Fibroblast of skin of right quadriceps (primary cell): ENCODE data around the gene NOTUM.
A peak's percentile ranks its signal among the peaks of the same experiment; 100 is the strongest.
"Not testable (repeated sequence)": the region's sequence is repeated elsewhere in the genome, so short reads cannot be mapped to it uniquely, and the experiment has no call there.

ENCODE experiments used
- DNase-seq: peaks from one replicate; pipeline ENCODE4 v3.0.0-alpha.2; 2013

Gene NOTUM

GRCh38 chr17:81922566-81923301 is 38.3 kb downstream of the NOTUM start:
- DNase-seq: no peak

- DNase-seq: no peak
Measured at GRCh38 chr17:81921996-81922565, 38.9 kb downstream of the NOTUM start.

GRCh38 chr17:81921537-81921862 is 39.5 kb downstream of the NOTUM start:
- DNase-seq: no peak

- no peak for DNase-seq
Measured at GRCh38 chr17:81920612-81921536, 40.1 kb downstream of the NOTUM start.

- no peak for DNase-seq
Measured at GRCh38 chr17:81918832-81919545, 42.0 kb downstream of the NOTUM start.

- DNase-seq: not testable (repeated sequence)
Measured at GRCh38 chr17:81918333-81918669, 42.7 kb downstream of the NOTUM start.

GRCh38 chr17:81917565-81918332 is 43.2 kb downstream of the NOTUM start, which contains the start of gene SIRT7:
TSS of gene SIRT7 (minus strand) at chr17:81918176. CDS start at chr17:81918131, 45 bp downstream.
- peak; percentile 63 for DNase-seq

GRCh38 chr17:81916234-81917001 is 44.6 kb downstream of the NOTUM start:
- DNase-seq: no peak

GRCh38 chr17:81915331-81915730 is 45.7 kb downstream of the NOTUM start:
- DNase-seq: no peak

- DNase-seq: no peak
Measured at GRCh38 chr17:81914103-81914850, 46.7 kb downstream of the NOTUM start.

- no peak for DNase-seq
Measured at GRCh38 chr17:81913394-81914102, 47.4 kb downstream of the NOTUM start.

- no peak for DNase-seq
Measured at GRCh38 chr17:81912441-81913309, 48.3 kb downstream of the NOTUM start.

- no peak for DNase-seq
Measured at GRCh38 chr17:81911969-81912368, 49.0 kb downstream of the NOTUM start.

GRCh38 chr17:81911277-81911961 is 49.6 kb downstream of the NOTUM start, which contains the start of gene PCYT2:
TSS of gene PCYT2 (minus strand) at chr17:81911399. CDS start at chr17:81911355, 44 bp downstream.
- peak; percentile 85 for DNase-seq

- no peak for DNase-seq
Measured at GRCh38 chr17:81910840-81911276, 50.1 kb downstream of the NOTUM start.

- DNase-seq: no peak
Measured at GRCh38 chr17:81909966-81910839, 50.8 kb downstream of the NOTUM start.

GRCh38 chr17:81909231-81909630 is 51.8 kb downstream of the NOTUM start:
- no peak for DNase-seq
